A673 (cell line): ENCODE measurements around the gene NFASC. TPM values are rescaled to one million over a fixed set of nuclear protein-coding genes. Genes with fewer than 3 reads are reported as not detected.

Source experiments
- BruUV-seq: library from RNA; stranded (reverse); fragments of 400-500 nt; replicated peaks from 2 replicates; lab custom pipeline; 2021; lab: Mats Ljungman, UMichigan
- CTCF ChIA-PET: fragments of 300-600 bp; sonication (Branson Sonifier 250); formaldehyde crosslinking; loops from one replicate; lab custom pipeline; 2022; ENCODE audit warnings: antibody characterized with exemption; lab: Charles Lee
- POLR2A ChIA-PET: fragments of 300-600 bp; sonication (Branson Sonifier 250); formaldehyde crosslinking; loops from one replicate; lab custom pipeline; 2022; ENCODE audit warnings: antibody characterized with exemption; ENCODE audit not compliant: low non-redundant PET; lab: Charles Lee
- DNase-seq: peaks from one replicate; pipeline ENCODE4 v3.0.0-alpha.2; 2015; ENCODE audit warnings: low spot score
- H3K27ac ChIP-seq: fragments of 200-600 bp; sonication (generic); 2 replicates; pipeline ENCODE4 v1.5.1; 2016; ENCODE audit warnings: mixed run types, low read depth, mild to moderate bottlenecking, mixed read lengths, antibody characterized with exemption, low read length; ENCODE audit not compliant: poor library complexity, severe bottlenecking
- H3K27me3 ChIP-seq: fragments of 200-600 bp; sonication (generic); replicated peaks from 2 replicates; pipeline ENCODE4 v1.6.1; 2017; ENCODE audit warnings: mixed run types, low read depth, mild to moderate bottlenecking, mixed read lengths, antibody characterized with exemption, low read length; ENCODE audit not compliant: insufficient read depth, poor library complexity
- H3K36me3 ChIP-seq: fragments of 200-600 bp; sonication (generic); 2 replicates; pipeline ENCODE4 v1.6.1; 2016; ENCODE audit warnings: mixed run types, mild to moderate bottlenecking, mixed read lengths, antibody characterized with exemption, low read length; ENCODE audit not compliant: insufficient read depth, poor library complexity, severe bottlenecking
- H3K4me1 ChIP-seq: fragments of 200-600 bp; sonication (generic); 2 replicates; pipeline ENCODE4 v1.6.1; 2017; ENCODE audit warnings: mixed run types, mild to moderate bottlenecking, mixed read lengths, antibody characterized with exemption, low read length; ENCODE audit not compliant: insufficient read depth, poor library complexity, severe bottlenecking
- H3K4me3 ChIP-seq: fragments of 200-600 bp; sonication (generic); 2 replicates; pipeline ENCODE4 v1.5.1; 2016; ENCODE audit warnings: low read depth, mixed run types, mild to moderate bottlenecking, mixed read lengths, low read length; ENCODE audit not compliant: poor library complexity, severe bottlenecking
- H3K9me3 ChIP-seq: fragments of 200-600 bp; sonication (generic); 2 replicates; pipeline ENCODE4 v1.6.1; 2016; ENCODE audit warnings: mixed run types, low read depth, mild to moderate bottlenecking, mixed read lengths, antibody characterized with exemption, low read length; ENCODE audit not compliant: poor library complexity, severe bottlenecking
- EZH2 ChIP-seq: fragments of 200-600 bp; sonication (generic); IDR thresholded peaks from 2 replicates; pipeline ENCODE4 v1.6.1; 2017; ENCODE audit warnings: borderline replicate concordance, low read depth, mild to moderate bottlenecking, mixed read lengths, antibody characterized with exemption, low read length; ENCODE audit not compliant: poor library complexity, severe bottlenecking
- intact Hi-C: fragments of 100-400 bp; cut with micrococcal nuclease; formaldehyde crosslinking; loops from one replicate; pipeline ENCODE4 v1.10.0; 2022; ENCODE audit not compliant: unreplicated experiment
- total RNA-seq: library from RNA; stranded (reverse); gene quantifications from 2 replicates; pipeline ENCODE4 v1.2.3, GENCODE V29; 2021
- TF ChIP-seq, protein P1 (sequence below): fragments of 300-800, 200-600 bp; sonication (generic); conservative IDR thresholded peaks from 2 replicates; pipeline ENCODE4 v1.5.1; 2017; ENCODE audit warnings: low read depth, mild to moderate bottlenecking, antibody characterized with exemption, low read length, moderate library complexity, mixed read lengths

The NFASC gene
- total RNA-seq, 1 experiment from 2014 or later = 0.24 TPM

GRCh38 chr1:205072286-205072685 is 201.6 kb downstream of the NFASC start:
- Histone ChIP-seq H3K4me1 (peaks cover 5% of the 10 kb centered on the region), H3K27me3 (no peaks in the 10 kb centered on the region), H3K27ac (no peak overlapping the region), H3K4me3 (no peak overlapping the region), H3K36me3 (no peaks in the 10 kb centered on the region), H3K9me3 (no peaks in the 10 kb centered on the region)
- BruUV-seq = no TSS peak
- POLR2A ChIA-PET = no interaction called here
- TF ChIP-seq, protein P1, sequence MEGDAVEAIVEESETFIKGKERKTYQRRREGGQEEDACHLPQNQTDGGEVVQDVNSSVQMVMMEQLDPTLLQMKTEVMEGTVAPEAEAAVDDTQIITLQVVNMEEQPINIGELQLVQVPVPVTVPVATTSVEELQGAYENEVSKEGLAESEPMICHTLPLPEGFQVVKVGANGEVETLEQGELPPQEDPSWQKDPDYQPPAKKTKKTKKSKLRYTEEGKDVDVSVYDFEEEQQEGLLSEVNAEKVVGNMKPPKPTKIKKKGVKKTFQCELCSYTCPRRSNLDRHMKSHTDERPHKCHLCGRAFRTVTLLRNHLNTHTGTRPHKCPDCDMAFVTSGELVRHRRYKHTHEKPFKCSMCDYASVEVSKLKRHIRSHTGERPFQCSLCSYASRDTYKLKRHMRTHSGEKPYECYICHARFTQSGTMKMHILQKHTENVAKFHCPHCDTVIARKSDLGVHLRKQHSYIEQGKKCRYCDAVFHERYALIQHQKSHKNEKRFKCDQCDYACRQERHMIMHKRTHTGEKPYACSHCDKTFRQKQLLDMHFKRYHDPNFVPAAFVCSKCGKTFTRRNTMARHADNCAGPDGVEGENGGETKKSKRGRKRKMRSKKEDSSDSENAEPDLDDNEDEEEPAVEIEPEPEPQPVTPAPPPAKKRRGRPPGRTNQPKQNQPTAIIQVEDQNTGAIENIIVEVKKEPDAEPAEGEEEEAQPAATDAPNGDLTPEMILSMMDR = no peak
- TF ChIP-seq EZH2 = no peak
- CTCF ChIA-PET = interaction anchor here (0.9 kb wide), 1 partner anchor 11 kb away, joined by 4 read pairs; no protein-coding TSS in a partner anchor
- DNase-seq = no peak
- intact Hi-C loops = no loop called here

Other genes starting within 250 kb of the NFASC start
- not detected in 2 replicates for gene LRRN2, start 185.1 kb upstream of the NFASC start, total RNA-seq
- not detected in 2 replicates for gene CNTN2, start 172.3 kb downstream of the NFASC start, total RNA-seq
- 5.4 and 5.9 TPM in 2 replicates for gene TMEM81, start 213.6 kb downstream of the NFASC start, total RNA-seq